ENCODE data around the gene DCTD. TPM values are rescaled to one million over a fixed set of nuclear protein-coding genes. Genes with fewer than 3 reads are reported as not detected.

Gene DCTD
- total RNA-seq, 1 experiment from 2014 or later = 100 TPM

GRCh38 chr4:182848685-182849084 lies 68.5 kb downstream of the DCTD start:
- H3K27me3 Mint-ChIP-seq (ENCODE audit: low read depth) = peaks cover 6% of the 10 kb centered on the region
- WGBS (ENCODE audit: extremely low coverage, insufficient read length, low lambda C conversion rate) = no CpG with 5 or more reads among the region's 6 CpGs

More at GRCh38 chr4:182848685-182849084, 68.5 kb downstream of the DCTD start:
- Histone ChIP-seq H3K56ac (ENCODE audit: insufficient read length, low read depth, low read length) (no peak overlapping the region), H3K4me2 (ENCODE audit: insufficient read depth, insufficient read length, low read length) (no peak overlapping the region), H4K20me1 (ENCODE audit: control insufficient read depth, insufficient read depth, insufficient read length) (no peaks in the 10 kb centered on the region), H3K4me1 (ENCODE audit: insufficient read depth, low read length) (no peaks in the 10 kb centered on the region), H2AK5ac (ENCODE audit: insufficient read length, low read length) (no peak overlapping the region), H2BK120ac (ENCODE audit: low read depth, low read length, poor library complexity, severe bottlenecking) (no peak overlapping the region), H3K9me3 (ENCODE audit: control insufficient read depth, low read depth, low read length) (peaks cover 7% of the 10 kb centered on the region), H2AFZ (ENCODE audit: low read length) (no peak overlapping the region), H3K9ac (ENCODE audit: extremely low read depth, insufficient read length, low read length) (no peak overlapping the region), H2BK15ac (ENCODE audit: low read depth, low read length) (no peak overlapping the region), H3K14ac (ENCODE audit: insufficient read depth, low read length) (no peak overlapping the region), H3K23me2 (ENCODE audit: insufficient read length, low read depth, low read length, poor library complexity, severe bottlenecking) (no peaks in the 10 kb centered on the region), H4K91ac (ENCODE audit: insufficient read length, low read depth, low read length) (no peak overlapping the region), H3T11ph (ENCODE audit: low read length) (no peak overlapping the region), H3K27ac (ENCODE audit: insufficient read length, low read depth, low read length) (no peak overlapping the region), H4K5ac (ENCODE audit: insufficient read length, low read depth, low read length) (no peak overlapping the region), H2BK12ac (ENCODE audit: insufficient read length, low read depth, low read length) (no peak overlapping the region), H3K18ac (ENCODE audit: insufficient read length, low read depth, low read length) (no peak overlapping the region), H3K23ac (ENCODE audit: insufficient read length, low read depth, low read length) (no peak overlapping the region), H3K79me2 (ENCODE audit: insufficient read depth, low read length) (no peaks in the 10 kb centered on the region), H3K79me1 (ENCODE audit: insufficient read depth, low read depth, low read length, poor library complexity, severe bottlenecking) (no peaks in the 10 kb centered on the region), H3K27me3 (ENCODE audit: insufficient read depth, low read length) (no peaks in the 10 kb centered on the region), H4K8ac (replicated peaks; ENCODE audit: insufficient read length, low read depth, low read length) (no peak overlapping the region), H2BK20ac (ENCODE audit: low read depth, low read length, poor library complexity, severe bottlenecking) (no peak overlapping the region), H3K4ac (ENCODE audit: low read depth, low read length) (no peak overlapping the region), H2BK5ac (ENCODE audit: insufficient read length, low read length) (no peak overlapping the region)
- Mint-ChIP-seq H3K4me3 (no peak overlapping the region), H3K9me3 (peaks cover 12 to 13% of the 10 kb centered on the region in 2 experiments), H3K4me1 (peaks cover 15 to 16% of the 10 kb centered on the region in 2 experiments), H3K27ac (no peak overlapping the region), H3K36me3 (ENCODE audit: insufficient read depth in 1 of 3, low read depth in 3 of 3) (peaks cover 3 to 13% (median 6%) of the 10 kb centered on the region in 3 experiments; a peak in 6 of 7 replicates)
- TF ChIP-seq, protein P1, sequence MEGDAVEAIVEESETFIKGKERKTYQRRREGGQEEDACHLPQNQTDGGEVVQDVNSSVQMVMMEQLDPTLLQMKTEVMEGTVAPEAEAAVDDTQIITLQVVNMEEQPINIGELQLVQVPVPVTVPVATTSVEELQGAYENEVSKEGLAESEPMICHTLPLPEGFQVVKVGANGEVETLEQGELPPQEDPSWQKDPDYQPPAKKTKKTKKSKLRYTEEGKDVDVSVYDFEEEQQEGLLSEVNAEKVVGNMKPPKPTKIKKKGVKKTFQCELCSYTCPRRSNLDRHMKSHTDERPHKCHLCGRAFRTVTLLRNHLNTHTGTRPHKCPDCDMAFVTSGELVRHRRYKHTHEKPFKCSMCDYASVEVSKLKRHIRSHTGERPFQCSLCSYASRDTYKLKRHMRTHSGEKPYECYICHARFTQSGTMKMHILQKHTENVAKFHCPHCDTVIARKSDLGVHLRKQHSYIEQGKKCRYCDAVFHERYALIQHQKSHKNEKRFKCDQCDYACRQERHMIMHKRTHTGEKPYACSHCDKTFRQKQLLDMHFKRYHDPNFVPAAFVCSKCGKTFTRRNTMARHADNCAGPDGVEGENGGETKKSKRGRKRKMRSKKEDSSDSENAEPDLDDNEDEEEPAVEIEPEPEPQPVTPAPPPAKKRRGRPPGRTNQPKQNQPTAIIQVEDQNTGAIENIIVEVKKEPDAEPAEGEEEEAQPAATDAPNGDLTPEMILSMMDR (conservative IDR thresholded peaks at IDR 0.05) = no peak
- no peak for DNase-seq
